ENCODE results near the gene ADNP.
"Not testable (repeated sequence)": the region's sequence is repeated elsewhere in the genome, so short reads cannot be mapped to it uniquely, and the experiment has no call there.

ADNP gene

GRCh38 chr20:50931306-50932015, at the start of gene ADNP:
ADNP (minus strand) TSS chr20:50931437; CDS start chr20:50903996, 27,441 bp downstream.
- peak; percentile 53 to 97 (median 90) for DNase-seq

GRCh38 chr20:50980071-50980681, 48.9 kb upstream of the ADNP start:
- no peak for DNase-seq

DNA sequence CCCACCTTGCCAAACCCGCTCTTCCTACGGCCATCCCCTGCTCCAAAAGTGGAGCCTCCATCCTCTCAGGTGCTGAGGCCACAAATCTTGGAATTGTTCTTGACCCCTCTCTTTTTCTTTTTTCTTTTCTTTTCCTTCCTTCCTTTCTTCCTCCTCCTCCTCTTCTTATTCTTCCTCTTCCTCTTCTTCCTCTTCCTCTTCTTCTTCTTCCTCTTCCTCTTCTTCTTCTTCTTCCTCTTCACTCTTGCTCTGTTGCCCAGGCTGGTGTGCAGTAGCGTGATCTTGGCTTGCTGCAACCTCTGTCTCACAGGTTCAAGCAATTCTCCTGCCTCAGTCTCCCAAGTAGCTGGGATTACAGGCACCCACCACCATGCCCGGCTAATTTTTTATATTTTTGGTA, 47.3 kb upstream of the ADNP start:
- DNase-seq = not testable (repeated sequence)

GRCh38 chr20:50977066-50978021, 46.1 kb upstream of the ADNP start:
- DNase-seq = no peak

DNA sequence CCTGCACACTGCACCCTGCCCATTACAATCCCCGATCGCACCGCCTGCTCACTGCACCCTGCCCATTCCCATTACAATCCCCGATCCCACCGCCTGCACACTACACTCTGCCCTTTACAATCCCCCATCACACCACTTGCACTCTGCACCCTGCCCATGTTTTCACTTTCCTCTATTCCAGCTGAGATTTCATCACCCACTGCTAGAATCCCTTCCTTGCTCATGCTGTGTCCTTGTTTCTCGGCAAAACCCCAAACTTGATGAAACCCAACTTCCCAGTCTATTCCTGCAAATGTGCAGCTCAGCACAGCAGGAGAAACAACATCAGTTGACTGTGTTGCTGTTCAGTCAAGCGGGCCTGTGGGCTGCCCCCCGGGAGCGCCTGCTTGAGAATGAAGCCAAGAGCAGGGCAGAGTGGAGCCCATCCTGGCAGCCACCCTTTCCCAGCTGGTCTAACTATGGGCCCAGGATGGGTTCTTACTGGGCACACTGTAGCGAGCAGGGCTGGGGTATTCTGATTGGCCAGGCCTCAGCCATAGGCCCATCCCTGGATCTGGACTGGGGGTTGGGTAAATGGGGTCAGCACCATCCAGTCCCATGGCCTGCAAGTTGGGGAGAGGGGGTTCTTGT, 44.6 kb upstream of the ADNP start:
- no peak for DNase-seq

DNA sequence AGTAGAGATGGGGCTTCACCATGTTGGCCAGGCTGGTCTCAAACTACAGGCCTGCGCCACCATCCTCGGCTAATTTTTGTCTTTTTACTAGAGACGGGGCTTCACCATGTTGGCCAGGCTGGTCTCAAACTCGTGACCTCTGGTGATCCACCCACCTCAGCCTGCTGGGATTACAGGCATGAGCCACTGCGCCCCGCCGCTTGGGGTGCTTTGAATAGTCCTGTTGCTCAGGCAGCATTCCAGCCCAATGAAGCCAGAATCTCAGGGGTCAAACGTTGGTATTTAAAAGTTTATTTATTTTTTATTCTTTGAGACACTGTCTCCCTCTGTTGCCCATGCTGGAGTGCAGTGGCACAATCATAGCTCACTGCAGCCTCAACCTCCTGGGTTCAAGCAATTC, 38.7 kb upstream of the ADNP start:
- no peak for DNase-seq

DNA sequence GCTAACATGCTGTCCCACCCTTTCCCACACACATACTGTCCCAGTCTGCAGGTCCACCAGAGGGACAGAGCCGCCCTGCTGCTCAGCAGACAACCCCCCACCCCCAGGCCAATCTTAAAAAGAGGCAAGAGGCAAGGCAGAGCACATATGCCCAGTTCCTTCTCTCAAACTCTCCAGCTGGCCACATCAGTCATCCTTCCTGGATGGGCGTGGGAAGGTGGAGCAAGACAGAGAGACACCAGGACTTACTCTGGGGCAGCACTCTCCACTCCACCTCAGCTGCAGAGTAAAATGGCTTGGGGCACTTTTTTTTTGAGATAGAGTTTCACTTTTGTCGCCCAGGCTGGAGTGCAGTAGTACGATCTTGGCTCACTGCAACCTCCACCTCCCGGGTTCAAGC, 38.2 kb upstream of the ADNP start:
- DNase-seq = no peak

DNA sequence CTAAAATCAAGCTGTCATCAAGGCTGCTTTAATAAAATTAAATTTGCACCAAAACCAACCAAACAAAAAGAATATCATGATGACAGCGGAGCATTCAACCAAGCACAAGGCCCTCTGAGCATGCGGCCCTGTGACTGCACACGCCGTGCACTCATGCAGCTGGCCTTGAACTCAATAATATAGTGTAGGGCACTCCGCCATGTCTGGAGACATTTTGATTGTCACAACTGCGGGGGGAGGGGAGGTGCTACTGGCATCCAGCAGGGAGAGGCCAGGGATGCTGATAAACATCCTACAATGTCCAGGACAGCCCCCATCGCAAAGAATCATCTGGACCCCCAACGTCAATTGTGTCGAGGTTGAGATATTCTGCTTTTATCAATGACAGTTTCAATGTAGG, 37.1 kb upstream of the ADNP start:
- DNase-seq = peak in 1 of 56 donors; percentile 3

DNA sequence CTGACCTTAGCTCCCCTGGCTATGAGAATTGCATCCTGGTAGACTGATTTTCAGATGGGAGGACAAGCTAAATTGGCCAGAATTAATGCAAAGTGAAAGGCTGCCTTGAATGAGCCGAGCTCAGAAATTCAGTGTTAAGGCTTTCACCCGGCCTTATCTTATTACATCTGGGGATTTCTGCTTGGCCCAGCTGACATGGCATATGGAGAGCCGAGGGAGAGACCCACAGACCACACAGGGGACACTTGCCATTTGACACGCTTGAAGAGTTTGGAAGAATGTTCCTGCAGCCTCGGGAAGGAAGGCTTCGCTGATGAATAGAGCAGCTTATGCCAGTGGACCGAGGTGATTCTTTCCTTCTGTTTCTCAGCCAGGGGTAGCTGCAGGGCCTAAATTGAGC, 36.3 kb upstream of the ADNP start:
- DNase-seq = no peak

- no peak for DNase-seq
Measured at GRCh38 chr20:50959543-50960126, 28.4 kb upstream of the ADNP start.

- peak in 54 of 56 donors; percentile 35 to 95 (median 86) for DNase-seq
Measured at GRCh38 chr20:50958615-50959542, 27.6 kb upstream of the ADNP start, which contains the start of gene MOCS3. MOCS3 (plus strand) TSS chr20:50958818; CDS start chr20:50958843, 25 bp downstream.

DNA sequence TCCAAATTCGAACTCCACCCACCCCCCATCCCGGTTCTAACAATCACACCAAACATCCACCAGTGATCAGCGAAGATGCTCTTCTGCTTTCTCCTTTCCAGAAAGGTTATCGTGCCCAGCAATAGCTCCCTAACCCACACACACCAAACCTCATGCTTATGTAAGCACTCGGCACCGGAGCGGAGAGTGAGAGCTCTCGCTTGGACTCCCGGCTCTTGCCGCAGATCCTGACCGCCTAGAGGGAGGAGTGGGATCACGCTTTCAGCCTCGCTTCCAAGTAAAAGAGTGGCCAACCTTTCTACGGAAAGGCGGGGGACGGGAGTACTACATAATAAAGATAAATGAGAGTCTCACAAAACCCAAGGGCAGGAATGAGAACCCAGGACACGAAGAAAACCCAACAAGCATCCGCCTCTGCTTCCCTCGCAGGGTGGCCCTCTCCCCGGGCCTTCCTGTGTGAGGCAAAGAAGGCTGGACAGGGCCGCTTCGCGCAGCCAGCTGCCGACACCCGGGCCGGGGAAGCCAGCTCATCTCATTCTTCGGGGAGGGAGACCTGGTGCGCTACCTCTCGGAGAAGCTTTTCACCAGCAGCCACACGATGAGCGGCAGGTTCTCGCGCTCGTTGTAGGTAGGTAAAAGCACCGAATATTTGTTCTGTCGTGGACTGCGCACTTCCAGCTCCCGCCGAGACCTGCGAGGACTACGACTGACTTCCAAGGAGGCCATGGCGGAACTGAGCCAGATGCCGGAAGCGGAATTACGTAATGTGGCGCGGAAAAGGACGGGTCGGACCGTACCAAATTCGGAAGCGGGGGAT, 26.8 kb upstream of the ADNP start, which contains the start of gene DPM1:
Gene DPM1, minus strand, starts transcription at position 735 of the 817 bp plus-strand sequence. Its CDS starts 9 bp downstream, at position 726.
- peak in 55 of 56 donors; percentile 24 to 95 (median 85) for DNase-seq

DNA sequence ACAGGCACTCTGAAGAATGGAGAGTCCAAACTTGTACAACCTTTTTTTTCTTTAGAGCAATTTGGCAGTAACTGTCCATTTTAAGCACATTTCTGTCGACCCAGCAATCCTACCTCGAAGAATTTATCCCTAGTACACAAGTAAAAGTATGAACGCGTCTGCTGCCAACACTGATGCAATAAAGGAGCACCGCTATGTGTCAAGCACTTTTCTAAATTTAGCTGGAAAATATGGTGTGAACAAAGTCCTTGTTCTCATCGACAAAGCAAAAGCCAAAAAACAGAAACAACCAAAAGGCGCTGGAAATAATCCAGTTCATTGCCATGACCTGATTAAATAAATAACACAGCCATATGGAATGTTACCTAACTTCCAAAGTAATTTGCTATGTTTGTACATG, 26.0 kb upstream of the ADNP start:
- DNase-seq = no peak

DNA sequence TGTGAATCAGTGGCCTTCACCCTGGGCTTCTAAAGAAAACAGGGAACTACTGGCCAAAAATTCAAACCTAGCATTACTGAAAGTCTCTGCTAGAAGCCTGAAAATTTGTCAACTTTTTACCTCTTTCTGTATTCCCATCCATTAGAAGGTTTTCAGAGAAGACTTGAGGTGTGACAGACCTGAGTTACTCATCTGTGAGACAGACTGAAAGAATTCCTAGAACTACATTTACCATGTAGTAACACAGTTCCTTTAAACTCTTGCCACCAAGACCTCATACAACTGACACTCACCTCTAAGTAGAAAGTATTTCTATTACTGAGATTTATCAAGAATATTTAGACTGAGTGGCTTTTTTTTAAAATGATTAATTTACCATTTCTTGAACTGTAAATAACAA, 22.6 kb upstream of the ADNP start:
- no peak for DNase-seq

- no peak for DNase-seq
Measured at GRCh38 chr20:50953196-50953595, 22.0 kb upstream of the ADNP start.

- no peak for DNase-seq
Measured at GRCh38 chr20:50948132-50948785, 17.0 kb upstream of the ADNP start.

DNA sequence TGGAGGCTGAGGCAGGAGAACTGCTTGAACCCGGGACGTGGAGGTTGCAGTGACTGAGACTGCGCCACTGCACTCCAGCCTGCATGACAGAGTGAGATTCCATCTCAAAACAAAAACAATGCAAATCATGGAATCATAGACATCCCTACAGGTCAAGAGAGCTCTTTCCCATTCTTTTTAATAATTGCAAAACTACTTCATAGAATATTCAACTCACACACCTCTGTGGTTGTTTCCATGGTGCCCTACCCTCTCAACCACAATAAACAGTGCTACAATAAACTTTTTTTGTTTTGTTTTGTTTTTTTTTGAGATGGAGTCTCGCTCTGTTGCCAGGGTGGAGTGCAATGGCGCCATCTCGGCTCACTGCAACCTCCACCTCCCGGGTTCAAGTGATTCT, 11.8 kb upstream of the ADNP start:
- DNase-seq = no peak

- DNase-seq = no peak
Measured at GRCh38 chr20:50933589-50933988, 2.4 kb upstream of the ADNP start.

Measured in nucleus accumbens (tissue), 56 donors.